SK-N-SH (cell line): ENCODE data around the gene MARCHF3. TPM values are rescaled to one million over a fixed set of nuclear protein-coding genes. Genes with fewer than 3 reads are reported as not detected.
A peak's percentile ranks its signal among the peaks of the same experiment; 100 is the strongest.

Experiments
- CTCF ChIA-PET: fragments of 300-600, 350-600 bp; formaldehyde crosslinking; extraction: SDS; loops from one replicate; lab custom pipeline; 2021; lab: Yijun Ruan, JAX
- POLR2A ChIA-PET: fragments of 350-600 bp; sonication (Branson Sonifier 250); formaldehyde crosslinking; extraction: SDS; loops from one replicate; lab custom pipeline; 2020; ENCODE audit warnings: antibody characterized with exemption, inconsistent platforms; lab: Yijun Ruan, JAX
- DNase-seq: peaks from one replicate; pipeline ENCODE4 v3.0.0; 2012
- H2AFZ ChIP-seq: fragments of 200-600 bp; sonication (generic); 2 replicates; pipeline ENCODE4 v1.8.1; 2016; ENCODE audit warnings: antibody characterized with exemption, mild to moderate bottlenecking, low read depth
- H3F3A ChIP-seq: fragments of 200-600 bp; sonication (generic); replicated peaks from 2 replicates; pipeline ENCODE3; 2016; ENCODE audit warnings: antibody characterized with exemption, mild to moderate bottlenecking; ENCODE audit not compliant: insufficient read depth
- H3K27ac ChIP-seq, 2 experiments: fragments of 200-500 bp in 1 of 2; fragments of 200-600 bp in 1 of 2; sonication (Bioruptor generic) in 1 of 2; sonication (generic), shearing (Covaris generic) in 1 of 2; 2 replicates each; pipeline versions ENCODE4 v1.5.1 to v1.6.1; 2014 to 2016; ENCODE audit warnings: low read depth in 2 of 2, inconsistent platforms in 1 of 2, low read length in 1 of 2, mild to moderate bottlenecking in 1 of 2, mixed read lengths in 1 of 2
- H3K27me3 ChIP-seq: fragments of 200-600 bp; sonication (generic), shearing (Covaris generic); 2 replicates; pipeline ENCODE4 v1.6.1; 2016; ENCODE audit warnings: mixed run types; ENCODE audit not compliant: insufficient read depth
- H3K36me3 ChIP-seq, 2 experiments: fragments of 200-500 bp in 1 of 2; fragments of 200-600 bp in 1 of 2; sonication (Bioruptor generic) in 1 of 2; sonication (generic) in 1 of 2; replicated peaks in 1 of 2; 2 replicates each; pipeline versions ENCODE3 to v1.5.1; 2014 to 2016; ENCODE audit warnings: low read length in 1 of 2, mild to moderate bottlenecking in 1 of 2; ENCODE audit not compliant: insufficient read depth in 2 of 2, control insufficient read depth in 1 of 2
- H3K4me1 ChIP-seq, 2 experiments: fragments of 200-500 bp in 1 of 2; fragments of 200-600 bp in 1 of 2; sonication (Bioruptor generic) in 1 of 2; sonication (generic), shearing (Covaris generic) in 1 of 2; 2 replicates each; pipeline versions ENCODE4 v1.5.1 to v1.6.1; 2014 to 2016; ENCODE audit warnings: low read depth in 1 of 2, low read length in 1 of 2, mixed run types in 1 of 2; ENCODE audit not compliant: insufficient read depth in 2 of 2, control insufficient read depth in 1 of 2
- H3K4me2 ChIP-seq: fragments of 200-600 bp; sonication (generic), shearing (Covaris generic); 2 replicates; pipeline ENCODE4 v1.6.1; 2017; ENCODE audit warnings: mixed run types
- H3K4me3 ChIP-seq, 2 experiments: fragments of 200-500 bp in 1 of 2; fragments of 200-600 bp in 1 of 2; sonication (Bioruptor generic) in 1 of 2; sonication (generic), shearing (Covaris generic) in 1 of 2; 2 replicates each; pipeline versions ENCODE4 v1.5.1 to v1.8.1; 2014 to 2016; ENCODE audit warnings: low read depth in 2 of 2, inconsistent platforms in 1 of 2, low read length in 1 of 2, mild to moderate bottlenecking in 1 of 2, mixed read lengths in 1 of 2, moderate library complexity in 1 of 2
- H3K79me2 ChIP-seq: fragments of 200-600 bp; sonication (generic); 2 replicates; pipeline ENCODE4 v1.8.1; 2017; ENCODE audit warnings: mild to moderate bottlenecking; ENCODE audit not compliant: insufficient read depth
- H3K9ac ChIP-seq: fragments of 200-600 bp; sonication (generic); 2 replicates; pipeline ENCODE4 v1.6.1; 2017; ENCODE audit warnings: mixed run types
- H3K9me2 ChIP-seq: fragments of 200-600 bp; sonication (generic); 2 replicates; pipeline ENCODE4 v1.6.1; 2017; ENCODE audit warnings: mixed run types
- H3K9me3 ChIP-seq: fragments of 200-600 bp; sonication (generic); 2 replicates; pipeline ENCODE4 v1.6.1; 2017; ENCODE audit warnings: mixed run types, mild to moderate bottlenecking, moderate library complexity
- H4K20me1 ChIP-seq: fragments of 200-600 bp; sonication (generic); 2 replicates; pipeline ENCODE4 v1.6.1; 2017; ENCODE audit warnings: mild to moderate bottlenecking, mixed run types; ENCODE audit not compliant: insufficient read depth
- CHD2 ChIP-seq: fragments of 150-350 bp; IDR thresholded peaks from 2 replicates; pipeline ENCODE4 v1.6.1; 2018; ENCODE audit warnings: low read length; ENCODE audit not compliant: partially characterized antibody
- EZH2phosphoT487 ChIP-seq: fragments of 200-600 bp; sonication (generic); IDR thresholded peaks from 2 replicates; pipeline ENCODE4 v1.6.1; 2017; ENCODE audit warnings: low read depth, mixed run types, mild to moderate bottlenecking, antibody characterized with exemption, moderate library complexity, borderline replicate concordance
- GABPA ChIP-seq: IDR thresholded peaks from 2 replicates; pipeline ENCODE4 v1.4.0; 2012; ENCODE audit warnings: low read depth, mild to moderate bottlenecking
- IRF3 ChIP-seq: fragments of 150-350 bp; IDR thresholded peaks from 2 replicates; pipeline ENCODE4 v1.6.1; 2016; ENCODE audit warnings: mild to moderate bottlenecking, low read depth, low read length
- JUND ChIP-seq: IDR thresholded peaks from 2 replicates; pipeline ENCODE4 v1.4.0; 2012
- MEF2A ChIP-seq: IDR thresholded peaks from 2 replicates; pipeline ENCODE4 v1.4.0; 2012; ENCODE audit warnings: low read depth, borderline replicate concordance
- POLR2AphosphoS5 ChIP-seq: IDR thresholded peaks from 2 replicates; pipeline ENCODE4 v1.6.1; 2012; ENCODE audit warnings: low read depth, low read length
- RAD21 ChIP-seq: IDR thresholded peaks from 2 replicates; pipeline ENCODE4 v1.6.1; 2012; ENCODE audit warnings: mild to moderate bottlenecking, low read length
- REST ChIP-seq: IDR thresholded peaks from 2 replicates; pipeline ENCODE4 v1.6.1; 2012; ENCODE audit warnings: mild to moderate bottlenecking, low read depth, low read length, moderate library complexity
- SIN3A ChIP-seq: IDR thresholded peaks from 2 replicates; pipeline ENCODE4 v1.6.1; 2012; ENCODE audit warnings: low read depth, mild to moderate bottlenecking, low read length, moderate library complexity, borderline replicate concordance
- TEAD4 ChIP-seq: IDR thresholded peaks from 2 replicates; pipeline ENCODE4 v1.4.0; 2012; ENCODE audit warnings: mild to moderate bottlenecking, borderline replicate concordance; ENCODE audit not compliant: insufficient read depth
- USF1 ChIP-seq: IDR thresholded peaks from 2 replicates; pipeline ENCODE4 v1.4.0; 2012; ENCODE audit warnings: low read depth, borderline replicate concordance
- YY1 ChIP-seq: IDR thresholded peaks from 2 replicates; pipeline ENCODE4 v1.4.0; 2012; ENCODE audit warnings: low read depth, mild to moderate bottlenecking
- ZBTB33 ChIP-seq: IDR thresholded peaks from 2 replicates; pipeline ENCODE4 v1.4.0; 2012; ENCODE audit warnings: low read depth, borderline replicate concordance
- WGBS: methylation state at CpG from one replicate; pipeline ENCODE4 v1.1.6; 2017; ENCODE audit warnings: low lambda C conversion rate; 5-methylcytosine and 5-hydroxymethylcytosine counted together
- polyA plus RNA-seq, 3 experiments: library from polyadenylated mRNA; depleted of rRNA; stranded (reverse); fragments of >200 nt; gene quantifications; 2 replicates each; pipeline ENCODE4 v1.2.3, GENCODE V29; 2012

Gene MARCHF3
- polyA plus RNA-seq, 1 of the 3 experiments (the other 2 are of a cell fraction), result 21.5 TPM

- TF ChIP-seq REST (no peak), USF1 (peak; percentile 18; the same call in 1 of the 2 replicates), TEAD4 (no peak), YY1 (peak; percentile 29; the same call in 1 of the 2 replicates), RAD21 (no peak), POLR2AphosphoS5 (peak; percentile 31; the same call in 1 of the 2 replicates), GABPA (peak; percentile 80), SIN3A (no peak)
These were observed 42.8 kb upstream of the MARCHF3 start, which contains the start of gene C5orf63 (continued) for GRCh38 chr5:127072861-127073846.

GRCh38 chr5:127070243-127070642, 39.9 kb upstream of the MARCHF3 start:
- no peak overlapping the region for H3K4me2 ChIP-seq
- H3F3A ChIP-seq, result peaks cover 2% of the 10 kb centered on the region
- no peaks in the 10 kb centered on the region for H3K79me2 ChIP-seq
- no peak for TF ChIP-seq JUND
- TF ChIP-seq SIN3A, result no peak
- no peak for TF ChIP-seq EZH2phosphoT487
- TF ChIP-seq IRF3, result no peak
- no peak for TF ChIP-seq ZBTB33
- TF ChIP-seq GABPA, result no peak
- TF ChIP-seq CHD2, result no peak
- no peak for TF ChIP-seq MEF2A
- no peaks in the 10 kb centered on the region for H4K20me1 ChIP-seq
- H3K9ac ChIP-seq, result no peak overlapping the region
- no peak overlapping the region for H3K4me3 ChIP-seq
- H3K4me1 ChIP-seq, result peaks cover 0 to 3% of the 10 kb centered on the region in 2 experiments; a peak in 2 of 4 replicates
- 90% methylated on average over 2 of the region's 2 CpGs for WGBS
- H3K27ac ChIP-seq, result no peak overlapping the region
- ChIA-PET POLR2A (no interaction called here), CTCF (no interaction called here)
- peaks cover 0 to 3% of the 10 kb centered on the region in 2 experiments for H3K36me3 ChIP-seq
- H2AFZ ChIP-seq, result no peak overlapping the region
- H3K9me2 ChIP-seq, result no peaks in the 10 kb centered on the region
- no peak for DNase-seq
- H3K27me3 ChIP-seq, result no peaks in the 10 kb centered on the region
- no peaks in the 10 kb centered on the region for H3K9me3 ChIP-seq
